NK-92 (cell line): ENCODE data around the gene ZGPAT.

Source experiments
- DNase-seq: peaks from one replicate; lab custom pipeline; 2025; ENCODE audit not compliant: unreplicated experiment; lab: John Stamatoyannopoulos, UW

The ZGPAT gene

GRCh38 chr20:63742381-63743024, 34.7 kb downstream of the ZGPAT start:
- DNase-seq, result no peak

GRCh38 chr20:63743210-63743970, 35.6 kb downstream of the ZGPAT start:
- no peak for DNase-seq

GRCh38 chr20:63744158-63744557, 36.3 kb downstream of the ZGPAT start:
- DNase-seq, result no peak

- no peak for DNase-seq
Measured at GRCh38 chr20:63744574-63745423, 37.0 kb downstream of the ZGPAT start.

- DNase-seq, result no peak
Measured at GRCh38 chr20:63745424-63745805, 37.6 kb downstream of the ZGPAT start.

GRCh38 chr20:63745961-63746731, 38.3 kb downstream of the ZGPAT start:
- DNase-seq, result no peak

GRCh38 chr20:63746751-63747315, 39.0 kb downstream of the ZGPAT start:
- no peak for DNase-seq

GRCh38 chr20:63747622-63748069, 39.8 kb downstream of the ZGPAT start:
- DNase-seq, result no peak

GRCh38 chr20:63748070-63748933, 40.5 kb downstream of the ZGPAT start:
- DNase-seq, result no peak

GRCh38 chr20:63748934-63749270, 41.1 kb downstream of the ZGPAT start:
- DNase-seq, result no peak

- no peak for DNase-seq
Measured at GRCh38 chr20:63749597-63750508, 42.0 kb downstream of the ZGPAT start.

- DNase-seq, result no peak
Measured at GRCh38 chr20:63750807-63751470, 43.1 kb downstream of the ZGPAT start.

- DNase-seq, result no peak
Measured at GRCh38 chr20:63751471-63752271, 43.8 kb downstream of the ZGPAT start.

GRCh38 chr20:63752411-63753101, 44.7 kb downstream of the ZGPAT start:
- no peak for DNase-seq

GRCh38 chr20:63753381-63753780, 45.5 kb downstream of the ZGPAT start:
- DNase-seq, result no peak

- no peak for DNase-seq
Measured at GRCh38 chr20:63754008-63754407, 46.2 kb downstream of the ZGPAT start.
